GM12873 (cell line): ENCODE data around the gene OPCML.

Experiments
- TF ChIP-seq, protein P1 (sequence below): IDR thresholded peaks from 2 replicates; pipeline ENCODE4 v1.5.1; 2012; ENCODE audit warnings: low read depth, mild to moderate bottlenecking, moderate library complexity, low read length, control low read depth; ENCODE audit not compliant: insufficient read depth; ENCODE audit errors: missing control alignments

OPCML gene

DNA sequence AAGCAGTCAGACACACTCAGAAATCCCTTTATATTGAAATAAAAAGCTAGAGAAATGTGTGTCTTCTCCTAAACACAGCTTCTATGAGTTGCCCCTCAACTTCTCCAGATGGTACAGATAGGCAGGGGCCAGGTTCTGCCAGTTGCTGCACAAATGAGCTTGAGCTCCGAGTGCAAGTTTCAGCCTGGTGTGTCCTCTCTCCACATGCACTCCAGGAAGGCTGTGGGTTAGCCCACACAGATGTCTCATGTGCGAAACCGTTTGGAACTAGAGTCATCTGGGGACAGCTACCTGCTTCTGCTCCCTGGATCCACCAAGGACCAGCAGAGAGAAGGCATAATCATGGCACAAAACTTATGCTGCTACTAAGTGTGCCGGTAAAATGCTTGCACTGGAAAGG, 812.6 kb downstream of the OPCML start:
- TF ChIP-seq, protein P1, sequence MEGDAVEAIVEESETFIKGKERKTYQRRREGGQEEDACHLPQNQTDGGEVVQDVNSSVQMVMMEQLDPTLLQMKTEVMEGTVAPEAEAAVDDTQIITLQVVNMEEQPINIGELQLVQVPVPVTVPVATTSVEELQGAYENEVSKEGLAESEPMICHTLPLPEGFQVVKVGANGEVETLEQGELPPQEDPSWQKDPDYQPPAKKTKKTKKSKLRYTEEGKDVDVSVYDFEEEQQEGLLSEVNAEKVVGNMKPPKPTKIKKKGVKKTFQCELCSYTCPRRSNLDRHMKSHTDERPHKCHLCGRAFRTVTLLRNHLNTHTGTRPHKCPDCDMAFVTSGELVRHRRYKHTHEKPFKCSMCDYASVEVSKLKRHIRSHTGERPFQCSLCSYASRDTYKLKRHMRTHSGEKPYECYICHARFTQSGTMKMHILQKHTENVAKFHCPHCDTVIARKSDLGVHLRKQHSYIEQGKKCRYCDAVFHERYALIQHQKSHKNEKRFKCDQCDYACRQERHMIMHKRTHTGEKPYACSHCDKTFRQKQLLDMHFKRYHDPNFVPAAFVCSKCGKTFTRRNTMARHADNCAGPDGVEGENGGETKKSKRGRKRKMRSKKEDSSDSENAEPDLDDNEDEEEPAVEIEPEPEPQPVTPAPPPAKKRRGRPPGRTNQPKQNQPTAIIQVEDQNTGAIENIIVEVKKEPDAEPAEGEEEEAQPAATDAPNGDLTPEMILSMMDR: no peak

- TF ChIP-seq, protein P1: no peak
Measured at GRCh38 chr11:132718711-132719671, 813.3 kb downstream of the OPCML start.

DNA sequence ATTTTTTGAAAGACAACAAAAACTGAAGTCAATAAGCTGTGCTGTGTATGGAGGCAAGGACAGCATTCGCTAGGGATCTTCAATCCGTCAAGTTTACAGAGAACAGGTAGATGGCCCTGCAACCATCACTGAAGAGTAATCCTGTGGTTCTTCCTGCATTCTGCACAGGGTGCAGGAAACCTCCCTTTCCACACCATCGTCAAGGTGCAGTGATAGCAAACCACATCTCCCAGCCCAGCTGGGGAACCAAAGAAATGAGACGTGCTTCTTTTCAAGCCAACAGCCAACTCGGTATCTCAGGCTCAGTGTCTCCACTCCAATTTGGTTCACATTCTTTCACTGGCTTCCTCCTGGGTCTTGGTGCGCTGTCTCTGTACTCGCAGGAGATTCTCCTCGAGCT, 814.5 kb downstream of the OPCML start:
- TF ChIP-seq, protein P1: no peak

DNA sequence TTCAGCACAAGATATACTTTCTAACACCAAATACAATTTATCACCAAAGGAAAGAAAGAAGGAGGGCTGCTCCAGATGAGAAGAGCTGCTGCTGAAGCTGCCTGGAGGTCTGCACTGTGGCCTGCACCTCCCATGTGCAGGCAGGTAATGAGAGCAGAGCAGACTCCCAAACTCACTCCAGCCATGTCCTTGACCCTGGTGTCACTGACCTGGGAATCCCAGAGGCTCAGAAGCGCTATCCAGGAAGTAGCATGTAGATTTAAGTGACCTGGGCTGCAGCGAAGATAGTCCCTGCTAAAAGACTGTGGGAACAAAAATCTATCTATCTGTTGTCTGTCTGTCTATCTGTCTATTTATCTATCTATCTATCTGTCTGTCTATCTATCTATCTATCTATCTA, 816.3 kb downstream of the OPCML start:
- TF ChIP-seq, protein P1: no peak

DNA sequence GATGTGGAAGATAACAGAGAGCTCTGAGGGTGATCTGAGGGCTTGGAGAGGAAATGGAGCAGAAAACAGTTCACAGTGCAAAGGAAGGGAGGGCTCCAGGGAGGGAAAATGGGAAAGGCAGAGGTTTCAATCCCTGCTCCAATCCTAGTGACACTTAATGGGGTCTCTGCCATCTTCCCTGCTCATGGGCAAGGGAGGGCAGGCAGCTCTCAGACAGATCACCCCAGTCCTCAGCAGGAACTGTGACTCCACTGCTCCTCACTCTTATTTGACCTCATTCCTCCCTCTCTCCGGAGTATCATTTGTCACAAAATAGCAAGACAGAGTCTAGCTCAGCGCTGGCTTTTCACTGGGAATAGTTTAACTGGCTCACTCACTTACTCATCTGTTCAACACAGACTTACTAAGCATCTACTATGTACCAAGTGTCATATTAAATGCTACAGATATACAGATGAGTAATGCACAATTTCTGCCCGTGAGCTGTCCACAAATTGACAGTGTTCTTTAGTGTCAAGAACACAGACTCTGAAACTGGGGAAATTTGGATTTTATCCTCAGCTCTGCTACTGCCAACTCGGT, 817.4 kb downstream of the OPCML start:
- TF ChIP-seq, protein P1: no peak

GRCh38 chr11:132712466-132712865, 819.8 kb downstream of the OPCML start:
- TF ChIP-seq, protein P1: no peak

- TF ChIP-seq, protein P1: no peak
Measured at GRCh38 chr11:132704781-132705375, 827.4 kb downstream of the OPCML start.
